C4-2B (cell line): ENCODE data around the gene TCEANC.

Experiments used
- ZFX ChIP-seq: fragments of 450-650 bp; IDR thresholded peaks from 2 replicates; pipeline ENCODE4 v1.6.1; 2017
- TF ChIP-seq, protein P1 (sequence below): fragments of 450-650 bp; conservative IDR thresholded peaks from 2 replicates; pipeline ENCODE4 v1.5.1; 2017; ENCODE audit warnings: mild to moderate bottlenecking

DNA sequence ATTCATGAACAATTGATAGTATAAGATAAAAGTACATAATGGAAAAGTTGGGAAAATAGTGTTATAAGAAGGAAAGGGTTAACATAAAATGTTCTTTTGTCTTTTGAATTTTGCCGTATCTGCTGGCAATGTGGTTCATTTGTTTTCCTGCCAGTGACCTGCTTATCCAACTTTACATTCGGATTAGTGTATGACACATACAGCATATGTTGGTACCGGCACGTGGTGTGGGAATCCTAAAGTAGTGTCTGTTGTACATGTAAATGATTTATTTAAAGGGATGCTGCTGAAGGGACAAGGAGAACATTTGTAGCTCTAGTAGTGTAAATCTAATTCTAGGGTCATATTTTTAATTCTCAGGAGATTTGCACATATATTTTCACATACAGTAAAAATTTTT is 47.4 kb downstream of the TCEANC start:
- TF ChIP-seq, protein P1, sequence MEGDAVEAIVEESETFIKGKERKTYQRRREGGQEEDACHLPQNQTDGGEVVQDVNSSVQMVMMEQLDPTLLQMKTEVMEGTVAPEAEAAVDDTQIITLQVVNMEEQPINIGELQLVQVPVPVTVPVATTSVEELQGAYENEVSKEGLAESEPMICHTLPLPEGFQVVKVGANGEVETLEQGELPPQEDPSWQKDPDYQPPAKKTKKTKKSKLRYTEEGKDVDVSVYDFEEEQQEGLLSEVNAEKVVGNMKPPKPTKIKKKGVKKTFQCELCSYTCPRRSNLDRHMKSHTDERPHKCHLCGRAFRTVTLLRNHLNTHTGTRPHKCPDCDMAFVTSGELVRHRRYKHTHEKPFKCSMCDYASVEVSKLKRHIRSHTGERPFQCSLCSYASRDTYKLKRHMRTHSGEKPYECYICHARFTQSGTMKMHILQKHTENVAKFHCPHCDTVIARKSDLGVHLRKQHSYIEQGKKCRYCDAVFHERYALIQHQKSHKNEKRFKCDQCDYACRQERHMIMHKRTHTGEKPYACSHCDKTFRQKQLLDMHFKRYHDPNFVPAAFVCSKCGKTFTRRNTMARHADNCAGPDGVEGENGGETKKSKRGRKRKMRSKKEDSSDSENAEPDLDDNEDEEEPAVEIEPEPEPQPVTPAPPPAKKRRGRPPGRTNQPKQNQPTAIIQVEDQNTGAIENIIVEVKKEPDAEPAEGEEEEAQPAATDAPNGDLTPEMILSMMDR, result no peak
- TF ChIP-seq ZFX, result no peak
